ENCODE results near the gene SLC35F2. TPM values are rescaled to one million over a fixed set of nuclear protein-coding genes. Genes with fewer than 3 reads are reported as not detected.

Gene SLC35F2
- total and polyA plus RNA-seq, 2 of the 8 experiments (the other 6 are each of a cell fraction or from before 2014, with no cell fraction given): 15.1 to 29.7 TPM

- ChIA-PET POLR2A (ENCODE audit: partially characterized antibody) (no interaction called here), CTCF (ENCODE audit: partially characterized antibody) (interaction anchor here (0.7 to 3.9 kb wide), 18 partner anchors 9 to 233 kb away, joined by 3 to 31 read pairs (median 4); no protein-coding TSS in a partner anchor)
- no peak overlapping the region for H3K56ac ChIP-seq (replicated peaks; ENCODE audit: insufficient read length, low read depth, low read length)
- FAIRE-seq (peak; percentile 80), DNase-seq (ENCODE audit: low read depth in 1 of 2, low spot score in 2 of 2) (peak; percentile 9 to 82)
- H4K5ac ChIP-seq (ENCODE audit: insufficient read length, low read depth, low read length): no peak overlapping the region
- TF ChIP-seq YY1 (IDR thresholded peaks at IDR 0.05; ENCODE audit: low read depth, low read length) (peak; percentile 27; the same call in 1 of the 2 replicates), RAD21 (IDR thresholded peaks at IDR 0.05 in 1 of 2, conservative IDR thresholded peaks at IDR 0.05 in 1 of 2; ENCODE audit: low read depth in 2 of 2, low read length in 2 of 2) (peak; percentile 63 to 71), POU5F1 (IDR thresholded peaks at IDR 0.05; ENCODE audit: low read depth, low read length) (no peak), CTCF (IDR thresholded peaks at IDR 0.05; ENCODE audit: control extremely low read depth in 1 of 3, insufficient read depth in 1 of 3, low read depth in 1 of 3, low read length in 3 of 3) (peak; percentile 66 to 90 (median 87))
- H2BK5ac ChIP-seq (ENCODE audit: low read depth, low read length): no peak overlapping the region
- H2BK20ac ChIP-seq (ENCODE audit: low read length): no peak overlapping the region
- H3K23me2 ChIP-seq (ENCODE audit: low read depth, low read length): no peaks in the 10 kb centered on the region
- H2BK15ac ChIP-seq (ENCODE audit: low read length): no peak overlapping the region
- no peak overlapping the region for H3K4me2 ChIP-seq (ENCODE audit: insufficient read depth in 1 of 2, low read depth in 2 of 2, low read length in 2 of 2)
- 74% methylated on average over 12 of the region's 12 CpGs; no CpG with 5 or more reads in 1 of the 2 experiments for WGBS, 2 experiments (ENCODE audit: extremely low coverage in 1 of 2, insufficient coverage in 1 of 2, insufficient read length in 1 of 2, insufficient replicate concordance in 2 of 2, low coverage in 1 of 2, low lambda C conversion rate in 2 of 2, missing lambda C conversion rate in 1 of 2)
- no peaks in the 10 kb centered on the region for H3K79me2 ChIP-seq (ENCODE audit: control insufficient read depth in 1 of 2, insufficient read depth in 2 of 2, low read length in 2 of 2)
- no peaks in the 10 kb centered on the region for H3K27me3 ChIP-seq (replicated peaks in 1 of 4; ENCODE audit: control insufficient read depth in 3 of 4, extremely low read depth in 1 of 4, insufficient read depth in 3 of 4, low read length in 3 of 4)
- H3K4me3 ChIP-seq (ENCODE audit: extremely low read depth in 1 of 4, insufficient read depth in 2 of 4, low read depth in 3 of 4, low read length in 4 of 4): no peak overlapping the region
- no peak overlapping the region for H3K27ac ChIP-seq (ENCODE audit: low read depth, low read length)
- H2AK5ac ChIP-seq (ENCODE audit: low read depth, low read length): no peak overlapping the region
- H3K79me1 ChIP-seq (ENCODE audit: low read depth, low read length): no peaks in the 10 kb centered on the region
- H3K9ac ChIP-seq (replicated peaks in 1 of 4; ENCODE audit: extremely low read depth in 1 of 4, low read depth in 3 of 4, low read length in 3 of 4): no peak overlapping the region
- H3K9me3 ChIP-seq (ENCODE audit: insufficient read depth in 2 of 2, low read depth in 1 of 2, low read length in 1 of 2): no peaks in the 10 kb centered on the region
- H3K4ac ChIP-seq (replicated peaks; ENCODE audit: insufficient read length, low read depth, low read length): no peak overlapping the region
- no peak overlapping the region for H2BK120ac ChIP-seq (replicated peaks; ENCODE audit: low read depth, low read length)
- no peak overlapping the region for H3K23ac ChIP-seq (ENCODE audit: insufficient read length)
- H3K4me1 ChIP-seq (replicated peaks in 1 of 4; ENCODE audit: control insufficient read depth in 3 of 4, insufficient read depth in 4 of 4, low read length in 3 of 4): no peaks in the 10 kb centered on the region
- no peak overlapping the region for H3K14ac ChIP-seq (ENCODE audit: insufficient read length)
- no peaks in the 10 kb centered on the region for H4K20me1 ChIP-seq (replicated peaks in 1 of 2; ENCODE audit: control insufficient read depth in 1 of 2, insufficient read depth in 2 of 2, low read length in 2 of 2)
- H3K18ac ChIP-seq (ENCODE audit: extremely low read depth, low read length): no peak overlapping the region
- H2AFZ ChIP-seq (ENCODE audit: low read length): no peak overlapping the region
- no peak overlapping the region for H4K8ac ChIP-seq (ENCODE audit: extremely low read depth, insufficient read depth, low read length)
- no peak overlapping the region for H4K91ac ChIP-seq (replicated peaks; ENCODE audit: insufficient read length, low read length)
- H3K36me3 ChIP-seq (ENCODE audit: control insufficient read depth in 2 of 4, insufficient read depth in 4 of 4, low read length in 3 of 4): peaks cover 0 to 6% (median 0%) of the 10 kb centered on the region in 4 experiments; a peak in 2 of 8 replicates
- H2BK12ac ChIP-seq (ENCODE audit: low read depth, low read length): no peak overlapping the region
These were observed 59.2 kb downstream of the SLC35F2 start for GRCh38 chr11:107799218-107799859.

All from H1 (cell line).